Loucy (cell line): ENCODE measurements around the gene RAB31.
A peak's percentile ranks its signal among the peaks of the same experiment; 100 is the strongest.

Experiments
- H2AFZ ChIP-seq: fragments of 200-600 bp; sonication (generic); 2 replicates; pipeline ENCODE4 v1.6.0; 2016; ENCODE audit warnings: antibody characterized with exemption, mild to moderate bottlenecking, low read length, moderate library complexity
- H3F3A ChIP-seq: fragments of 200-600 bp; 2 replicates; pipeline ENCODE4 v1.6.0; 2016; ENCODE audit warnings: antibody characterized with exemption, low read depth, mild to moderate bottlenecking
- H3K27me3 ChIP-seq: fragments of 200-600 bp; sonication (generic); 2 replicates; pipeline ENCODE4 v1.6.1; 2014; ENCODE audit warnings: low read length, mild to moderate bottlenecking; ENCODE audit not compliant: insufficient read depth, poor library complexity, severe bottlenecking
- H3K36me3 ChIP-seq: fragments of 200-600 bp; sonication (generic); 2 replicates; pipeline ENCODE4 v1.6.1; 2016; ENCODE audit warnings: low read length; ENCODE audit not compliant: insufficient read depth
- H3K4me1 ChIP-seq: fragments of 200-600 bp; sonication (generic); 2 replicates; pipeline ENCODE4 v1.5.1; 2014; ENCODE audit warnings: low read length, mild to moderate bottlenecking; ENCODE audit not compliant: insufficient read depth, poor library complexity, severe bottlenecking
- H3K4me2 ChIP-seq: fragments of 200-600 bp; sonication (generic); 2 replicates; pipeline ENCODE4 v1.6.0; 2014; ENCODE audit warnings: antibody characterized with exemption, low read length, low read depth, mild to moderate bottlenecking; ENCODE audit not compliant: poor library complexity, severe bottlenecking
- H3K4me3 ChIP-seq: fragments of 200-600 bp; sonication (generic); 2 replicates; pipeline ENCODE4 v1.5.1; 2014; ENCODE audit warnings: low read length, mild to moderate bottlenecking, mixed read lengths; ENCODE audit not compliant: poor library complexity, severe bottlenecking
- H3K79me2 ChIP-seq: fragments of 200-600 bp; sonication (generic); 2 replicates; pipeline ENCODE4 v1.6.1; 2014; ENCODE audit warnings: low read length; ENCODE audit not compliant: insufficient read depth
- H3K9ac ChIP-seq: fragments of 200-600 bp; sonication (generic); 2 replicates; pipeline ENCODE4 v1.6.0; 2014; ENCODE audit warnings: mild to moderate bottlenecking, low read depth, low read length, moderate library complexity; ENCODE audit not compliant: poor library complexity, severe bottlenecking
- H3K9me2 ChIP-seq: fragments of 200-600 bp; sonication (generic); replicated peaks from 2 replicates; pipeline ENCODE4 v1.6.1; 2016; ENCODE audit warnings: low read depth, low read length, mixed read lengths
- H3K9me3 ChIP-seq: fragments of 200-600 bp; sonication (generic); 2 replicates; pipeline ENCODE4 v1.6.1; 2014; ENCODE audit warnings: mild to moderate bottlenecking, antibody characterized with exemption, low read length, low read depth; ENCODE audit not compliant: insufficient read depth
- H4K20me1 ChIP-seq: fragments of 200-600 bp; sonication (generic); 2 replicates; pipeline ENCODE4 v1.6.0; 2014; ENCODE audit warnings: antibody characterized with exemption, low read length, mild to moderate bottlenecking; ENCODE audit not compliant: insufficient read depth, poor library complexity, severe bottlenecking
- EZH2phosphoT487 ChIP-seq: fragments of 200-600 bp; IDR thresholded peaks from 2 replicates; pipeline ENCODE4 v1.6.1; 2018; ENCODE audit warnings: antibody characterized with exemption, mild to moderate bottlenecking, moderate library complexity, borderline replicate concordance
- TF ChIP-seq, protein P1 (sequence below): fragments of 200-600 bp; sonication (generic); conservative IDR thresholded peaks from 2 replicates; pipeline ENCODE4 v1.5.1; 2014; ENCODE audit warnings: mild to moderate bottlenecking, antibody characterized with exemption, low read length

RAB31 gene

DNA sequence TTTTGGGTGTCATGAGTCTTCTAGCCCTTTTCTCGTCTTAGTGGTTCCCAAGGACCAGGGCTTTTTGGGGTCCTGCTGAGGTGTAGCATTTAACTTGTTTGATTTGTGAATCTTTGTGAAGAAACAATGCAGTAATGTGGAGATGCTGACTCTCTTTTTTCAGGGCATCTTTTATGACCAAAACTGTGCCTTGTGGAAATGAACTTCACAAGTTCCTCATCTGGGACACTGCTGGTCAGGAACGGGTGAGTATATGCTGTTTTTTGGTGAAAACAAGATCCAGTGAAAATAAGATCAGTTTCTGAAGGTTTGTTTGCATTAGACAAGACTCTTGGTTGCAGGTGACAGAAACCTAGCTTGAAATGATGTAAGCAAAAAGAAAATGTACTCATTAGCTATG lies 83.9 kb downstream of the RAB31 start:
- Histone ChIP-seq H3F3A (no peaks in the 10 kb centered on the region), H3K27me3 (no peaks in the 10 kb centered on the region), H3K4me1 (no peaks in the 10 kb centered on the region), H3K9me3 (no peaks in the 10 kb centered on the region), H3K4me3 (no peak overlapping the region), H2AFZ (no peak overlapping the region), H4K20me1 (no peaks in the 10 kb centered on the region), H3K9ac (no peak overlapping the region), H3K36me3 (no peaks in the 10 kb centered on the region), H3K9me2 (no peaks in the 10 kb centered on the region), H3K4me2 (no peak overlapping the region), H3K79me2 (no peaks in the 10 kb centered on the region)
- no peak for TF ChIP-seq EZH2phosphoT487
- TF ChIP-seq, protein P1, sequence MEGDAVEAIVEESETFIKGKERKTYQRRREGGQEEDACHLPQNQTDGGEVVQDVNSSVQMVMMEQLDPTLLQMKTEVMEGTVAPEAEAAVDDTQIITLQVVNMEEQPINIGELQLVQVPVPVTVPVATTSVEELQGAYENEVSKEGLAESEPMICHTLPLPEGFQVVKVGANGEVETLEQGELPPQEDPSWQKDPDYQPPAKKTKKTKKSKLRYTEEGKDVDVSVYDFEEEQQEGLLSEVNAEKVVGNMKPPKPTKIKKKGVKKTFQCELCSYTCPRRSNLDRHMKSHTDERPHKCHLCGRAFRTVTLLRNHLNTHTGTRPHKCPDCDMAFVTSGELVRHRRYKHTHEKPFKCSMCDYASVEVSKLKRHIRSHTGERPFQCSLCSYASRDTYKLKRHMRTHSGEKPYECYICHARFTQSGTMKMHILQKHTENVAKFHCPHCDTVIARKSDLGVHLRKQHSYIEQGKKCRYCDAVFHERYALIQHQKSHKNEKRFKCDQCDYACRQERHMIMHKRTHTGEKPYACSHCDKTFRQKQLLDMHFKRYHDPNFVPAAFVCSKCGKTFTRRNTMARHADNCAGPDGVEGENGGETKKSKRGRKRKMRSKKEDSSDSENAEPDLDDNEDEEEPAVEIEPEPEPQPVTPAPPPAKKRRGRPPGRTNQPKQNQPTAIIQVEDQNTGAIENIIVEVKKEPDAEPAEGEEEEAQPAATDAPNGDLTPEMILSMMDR = no peak

DNA sequence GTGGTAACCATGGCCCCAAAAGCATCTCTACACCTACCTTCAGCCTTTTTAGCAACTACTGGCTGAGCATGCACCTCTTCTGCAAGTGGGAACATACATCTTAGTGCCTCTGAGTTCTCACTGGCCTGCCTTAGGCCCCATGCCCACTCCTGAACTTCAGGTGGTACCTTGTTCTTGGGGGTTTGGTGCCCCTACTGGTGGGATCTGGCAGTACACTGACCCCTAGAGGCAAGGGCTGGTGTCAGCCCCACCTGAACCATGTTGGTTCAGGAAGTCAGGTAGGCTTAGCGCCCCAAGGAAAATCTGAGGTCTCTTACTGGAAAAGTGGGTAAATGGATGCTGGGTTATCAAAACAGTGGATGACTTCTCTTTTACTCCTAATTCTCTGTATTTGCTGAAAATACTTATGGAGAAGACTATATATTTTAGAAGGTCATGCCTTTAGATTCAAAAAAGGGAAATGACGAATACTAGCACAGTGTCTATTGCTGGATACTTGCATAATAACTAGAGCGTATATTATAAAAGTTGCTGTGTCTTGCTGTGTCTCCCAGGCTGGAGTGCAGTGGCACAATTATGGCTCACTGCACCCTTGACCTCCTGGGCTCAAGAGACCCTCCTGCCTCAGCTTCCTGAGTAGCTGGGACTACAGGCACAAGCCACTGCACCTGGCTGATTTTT lies 84.6 kb downstream of the RAB31 start:
- no peak for TF ChIP-seq EZH2phosphoT487
- TF ChIP-seq, protein P1 = peak; percentile 99
- Histone ChIP-seq H3K79me2 (no peaks in the 10 kb centered on the region), H3K9me3 (no peaks in the 10 kb centered on the region), H2AFZ (no peak overlapping the region), H4K20me1 (no peaks in the 10 kb centered on the region), H3K4me3 (no peak overlapping the region), H3K9me2 (no peaks in the 10 kb centered on the region), H3K4me2 (no peak overlapping the region), H3K9ac (no peak overlapping the region), H3K27me3 (no peaks in the 10 kb centered on the region), H3F3A (no peaks in the 10 kb centered on the region), H3K36me3 (no peaks in the 10 kb centered on the region), H3K4me1 (no peaks in the 10 kb centered on the region)

DNA sequence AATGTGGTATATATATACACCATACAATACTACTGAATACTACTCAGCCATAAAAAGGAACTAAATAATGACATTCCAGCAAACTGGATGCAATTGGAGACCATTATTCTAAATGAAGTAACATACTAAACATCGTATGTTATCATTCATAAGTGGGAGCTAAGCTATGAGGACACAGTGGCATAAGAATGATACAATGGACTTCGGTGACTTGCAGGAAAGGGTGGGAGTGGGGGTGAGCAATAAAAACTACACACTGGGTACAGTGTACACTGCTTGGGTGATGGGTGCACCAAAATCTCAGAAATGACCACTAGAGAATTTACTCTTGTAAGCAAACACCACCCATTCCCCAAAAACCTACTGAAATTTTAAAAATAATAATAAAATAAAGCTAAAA lies 87.9 kb downstream of the RAB31 start:
- no peak overlapping the region for H2AFZ ChIP-seq
- TF ChIP-seq, protein P1 = no peak
- no peak for TF ChIP-seq EZH2phosphoT487
- H3K9ac ChIP-seq = no peak overlapping the region
- H3K36me3 ChIP-seq = no peaks in the 10 kb centered on the region
- H3K27me3 ChIP-seq = no peaks in the 10 kb centered on the region
- H3K9me3 ChIP-seq = no peaks in the 10 kb centered on the region
- no peaks in the 10 kb centered on the region for H4K20me1 ChIP-seq
- no peak overlapping the region for H3K4me3 ChIP-seq
- no peaks in the 10 kb centered on the region for H3F3A ChIP-seq
- H3K9me2 ChIP-seq = no peaks in the 10 kb centered on the region
- H3K79me2 ChIP-seq = no peaks in the 10 kb centered on the region
- no peak overlapping the region for H3K4me2 ChIP-seq
- no peaks in the 10 kb centered on the region for H3K4me1 ChIP-seq
